Measurements from ENCODE around the gene PSMD11. TPM values are rescaled to one million over a fixed set of nuclear protein-coding genes. Genes with fewer than 3 reads are reported as not detected.

The PSMD11 gene
- polyA plus RNA-seq, 1 of the 3 experiments (the other 2 are of a cell fraction): 63.1 TPM

GRCh38 chr17:32497431-32498205, 53.3 kb downstream of the PSMD11 start:
- H3K9me2 ChIP-seq: no peaks in the 10 kb centered on the region
- CTCF ChIA-PET: interaction anchor here (2.2 kb wide), 1 partner anchor 161 kb away, joined by 6 read pairs; no protein-coding TSS in a partner anchor
- H3K36me3 ChIP-seq (replicated peaks in 1 of 2; ENCODE audit: control insufficient read depth in 1 of 2, insufficient read depth in 2 of 2, low read length in 1 of 2): peaks cover 0 to 2% of the 10 kb centered on the region in 2 experiments
- no peak overlapping the region for H3K9ac ChIP-seq
- WGBS (ENCODE audit: low lambda C conversion rate): 89% methylated on average over 15 of the region's 18 CpGs
- no peak for DNase-seq
- no peaks in the 10 kb centered on the region for H3F3A ChIP-seq (replicated peaks; ENCODE audit: insufficient read depth)
- H3K79me2 ChIP-seq (ENCODE audit: insufficient read depth): no peaks in the 10 kb centered on the region
- peaks cover 0 to 14% of the 10 kb centered on the region in 2 experiments; a peak in 1 of 4 replicates for H3K4me1 ChIP-seq (ENCODE audit: control insufficient read depth in 1 of 2, insufficient read depth in 2 of 2, low read depth in 1 of 2, low read length in 1 of 2)
- no peak overlapping the region for H3K4me3 ChIP-seq (ENCODE audit: low read depth in 2 of 2, low read length in 1 of 2)
- H3K27ac ChIP-seq (ENCODE audit: low read depth in 2 of 2, low read length in 1 of 2): no peak overlapping the region
- no peaks in the 10 kb centered on the region for H3K9me3 ChIP-seq
- H2AFZ ChIP-seq (ENCODE audit: low read depth): no peak overlapping the region
- H3K27me3 ChIP-seq (ENCODE audit: insufficient read depth): no peaks in the 10 kb centered on the region
- TF ChIP-seq USF1 (IDR thresholded peaks at IDR 0.05; ENCODE audit: borderline replicate concordance, low read depth) (no peak), RAD21 (IDR thresholded peaks at IDR 0.05; ENCODE audit: low read length) (peak; percentile 31; the same call in 1 of the 2 replicates), GATA2 (CRISPR knock-in tag; IDR thresholded peaks at IDR 0.05) (no peak), FOXJ3 (CRISPR knock-in tag; IDR thresholded peaks at IDR 0.05) (no peak), NRF1 (IDR thresholded peaks at IDR 0.05; ENCODE audit: low read depth, low read length) (no peak), TEAD4 (IDR thresholded peaks at IDR 0.05; ENCODE audit: borderline replicate concordance, insufficient read depth) (no peak), SIN3A (IDR thresholded peaks at IDR 0.05; ENCODE audit: borderline replicate concordance, low read depth, low read length) (no peak), EZH2phosphoT487 (IDR thresholded peaks at IDR 0.05; ENCODE audit: borderline replicate concordance, low read depth) (no peak)
- POLR2A ChIA-PET: no interaction called here
- H3K4me2 ChIP-seq: no peak overlapping the region
- H4K20me1 ChIP-seq (ENCODE audit: insufficient read depth): no peaks in the 10 kb centered on the region

GRCh38 chr17:32498391-32498790, 54.1 kb downstream of the PSMD11 start:
- Histone ChIP-seq H3K27me3 (ENCODE audit: insufficient read depth) (no peaks in the 10 kb centered on the region), H3K36me3 (replicated peaks in 1 of 2; ENCODE audit: control insufficient read depth in 1 of 2, insufficient read depth in 2 of 2, low read length in 1 of 2) (peaks cover 0 to 2% of the 10 kb centered on the region in 2 experiments), H3K79me2 (ENCODE audit: insufficient read depth) (no peaks in the 10 kb centered on the region), H3K9me2 (no peaks in the 10 kb centered on the region), H3F3A (replicated peaks; ENCODE audit: insufficient read depth) (no peaks in the 10 kb centered on the region), H3K4me2 (no peak overlapping the region), H3K4me1 (ENCODE audit: control insufficient read depth in 1 of 2, insufficient read depth in 2 of 2, low read depth in 1 of 2, low read length in 1 of 2) (peaks cover 0 to 14% of the 10 kb centered on the region in 2 experiments; a peak in 1 of 4 replicates), H4K20me1 (ENCODE audit: insufficient read depth) (no peaks in the 10 kb centered on the region), H3K4me3 (ENCODE audit: low read depth in 2 of 2, low read length in 1 of 2) (no peak overlapping the region), H3K27ac (ENCODE audit: low read depth in 2 of 2, low read length in 1 of 2) (no peak overlapping the region), H2AFZ (ENCODE audit: low read depth) (no peak overlapping the region), H3K9ac (no peak overlapping the region), H3K9me3 (no peaks in the 10 kb centered on the region)
- POLR2A ChIA-PET: interaction anchor here (1.2 kb wide), 1 partner anchor 9 kb away, joined by 3 read pairs; no protein-coding TSS in a partner anchor
- TF ChIP-seq EZH2phosphoT487 (IDR thresholded peaks at IDR 0.05; ENCODE audit: borderline replicate concordance, low read depth) (no peak), TCF12 (IDR thresholded peaks at IDR 0.05) (no peak), NFIC (IDR thresholded peaks at IDR 0.05; ENCODE audit: borderline replicate concordance) (no peak), TAF1 (IDR thresholded peaks at IDR 0.05; ENCODE audit: borderline replicate concordance, low read depth, low read length) (no peak), MAX (IDR thresholded peaks at IDR 0.05; ENCODE audit: low read depth) (no peak), CHD2 (IDR thresholded peaks at IDR 0.05; ENCODE audit: low read length, partially characterized antibody) (no peak), JUND (IDR thresholded peaks at IDR 0.05) (no peak), MXI1 (IDR thresholded peaks at IDR 0.05; ENCODE audit: low read depth, low read length) (no peak), GATA2 (CRISPR knock-in tag; IDR thresholded peaks at IDR 0.05) (no peak), RCOR1 (IDR thresholded peaks at IDR 0.05; ENCODE audit: low read length) (no peak), GABPA (IDR thresholded peaks at IDR 0.05; ENCODE audit: low read depth) (no peak), RAD21 (IDR thresholded peaks at IDR 0.05; ENCODE audit: low read length) (no peak), SIN3A (IDR thresholded peaks at IDR 0.05; ENCODE audit: borderline replicate concordance, low read depth, low read length) (no peak), USF2 (IDR thresholded peaks at IDR 0.05; ENCODE audit: borderline replicate concordance, low read depth, low read length) (no peak)
- CTCF ChIA-PET: no interaction called here
- DNase-seq: no peak
- 88% methylated on average over 9 of the region's 9 CpGs for WGBS (ENCODE audit: low lambda C conversion rate)

Measured in SK-N-SH (cell line).